Measurements from ENCODE around the gene TSPOAP1.

Gene TSPOAP1

DNA sequence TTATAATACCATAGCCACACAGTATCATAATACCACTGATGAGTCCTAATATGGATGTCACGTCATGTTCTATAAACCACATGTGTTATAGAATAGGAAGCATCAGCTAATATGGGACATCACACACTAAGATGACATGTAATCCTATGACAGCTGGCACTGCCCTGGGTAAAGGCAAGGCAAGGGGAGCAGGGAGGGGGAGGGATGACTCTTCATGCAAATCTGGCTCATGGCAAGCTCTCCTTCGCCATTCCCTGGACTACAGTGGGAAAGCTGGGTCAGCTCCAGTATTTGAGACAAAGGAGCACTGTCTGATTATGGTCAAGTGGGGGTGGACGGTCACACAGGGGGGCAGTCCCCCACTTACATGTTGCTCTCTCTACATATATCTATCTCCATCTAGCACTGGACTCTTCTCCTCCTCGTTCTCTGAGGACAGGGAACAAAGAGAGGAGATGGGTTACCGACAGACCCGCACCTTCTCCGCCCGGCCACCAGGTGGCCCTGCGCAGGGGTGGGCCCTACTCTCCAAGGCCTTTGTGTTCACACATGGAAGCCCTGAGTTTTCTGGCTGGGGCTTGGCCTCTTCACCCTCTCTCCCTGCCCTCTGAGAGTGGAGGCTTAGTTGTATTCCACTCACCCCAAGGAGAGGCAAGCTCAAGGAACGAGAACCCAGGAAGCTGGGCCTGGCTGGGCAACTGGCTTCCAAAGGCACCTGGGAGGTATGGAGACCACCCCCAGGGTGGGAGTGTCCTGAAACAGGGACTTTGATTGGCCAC, 24.4 kb downstream of the TSPOAP1 start:
- peak; percentile 28 for DNase-seq

DNA sequence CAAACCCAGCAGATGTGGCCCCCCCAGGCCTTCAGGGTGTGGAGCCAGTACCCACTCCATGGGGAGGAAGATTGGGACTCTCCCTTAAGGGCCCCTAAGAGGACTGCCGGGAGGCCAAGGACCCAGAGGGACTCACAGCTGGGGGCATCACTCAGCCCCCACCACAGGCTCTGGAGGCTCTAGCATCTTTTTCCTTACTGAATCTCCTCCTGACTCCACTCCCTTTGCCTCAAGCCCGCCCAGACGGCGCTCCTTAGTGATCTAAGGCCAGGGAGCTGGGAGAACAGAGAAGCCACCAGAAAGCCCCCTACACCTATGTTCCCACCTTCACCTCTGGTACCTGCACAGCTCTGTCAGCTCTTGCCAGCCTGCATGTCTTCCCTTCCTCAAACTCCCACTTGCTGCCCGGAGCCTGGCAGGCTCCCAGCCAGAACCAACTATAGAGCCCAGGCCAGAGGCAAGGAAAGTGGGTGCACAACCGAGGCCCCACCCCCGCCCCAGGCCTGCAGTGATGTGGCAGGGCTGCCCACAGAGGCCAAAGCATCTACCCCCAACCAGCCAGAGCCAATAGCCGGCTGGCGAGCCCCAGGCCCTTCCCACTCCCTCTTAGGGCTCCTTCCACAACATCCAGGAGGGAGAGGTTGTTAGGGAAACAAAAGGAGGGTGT, 25.5 kb downstream of the TSPOAP1 start:
- DNase-seq: no peak

DNA sequence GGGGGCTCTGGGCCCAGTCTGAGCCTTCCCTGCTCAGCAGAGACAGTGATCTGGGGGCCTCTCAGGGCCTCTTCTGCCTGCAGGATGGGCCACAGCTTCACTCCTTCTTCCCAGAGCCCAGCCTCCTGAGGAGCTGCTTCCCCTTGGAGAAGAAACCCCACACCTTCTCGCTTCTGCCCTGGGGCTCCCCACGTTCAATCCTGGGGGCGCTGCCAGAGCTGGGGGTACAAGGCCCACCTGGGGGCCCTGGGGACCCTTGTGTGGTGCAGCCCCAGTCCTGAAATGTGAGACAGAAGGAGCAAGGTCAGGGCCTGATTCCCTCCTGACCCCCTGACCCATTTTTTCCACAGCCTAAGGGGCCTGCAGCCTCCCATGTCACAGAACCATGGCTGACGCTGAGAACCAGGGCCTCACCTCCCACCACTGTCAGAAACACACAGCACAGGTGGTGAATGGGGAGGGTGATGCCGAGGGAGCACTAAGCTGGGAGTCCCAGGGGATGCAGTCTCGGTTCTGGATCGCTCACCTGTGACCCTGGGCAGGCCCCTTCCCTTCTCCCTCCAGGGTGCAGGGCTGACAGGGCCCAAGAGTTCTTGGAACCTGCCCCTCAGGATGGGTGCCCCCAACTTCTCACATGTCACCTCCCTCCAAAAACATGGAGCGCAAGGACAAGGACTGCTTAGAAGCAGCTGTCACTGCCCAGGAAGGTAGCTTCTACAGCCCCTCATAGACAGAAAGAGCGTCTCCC, 26.2 kb downstream of the TSPOAP1 start:
- DNase-seq: no peak

DNA sequence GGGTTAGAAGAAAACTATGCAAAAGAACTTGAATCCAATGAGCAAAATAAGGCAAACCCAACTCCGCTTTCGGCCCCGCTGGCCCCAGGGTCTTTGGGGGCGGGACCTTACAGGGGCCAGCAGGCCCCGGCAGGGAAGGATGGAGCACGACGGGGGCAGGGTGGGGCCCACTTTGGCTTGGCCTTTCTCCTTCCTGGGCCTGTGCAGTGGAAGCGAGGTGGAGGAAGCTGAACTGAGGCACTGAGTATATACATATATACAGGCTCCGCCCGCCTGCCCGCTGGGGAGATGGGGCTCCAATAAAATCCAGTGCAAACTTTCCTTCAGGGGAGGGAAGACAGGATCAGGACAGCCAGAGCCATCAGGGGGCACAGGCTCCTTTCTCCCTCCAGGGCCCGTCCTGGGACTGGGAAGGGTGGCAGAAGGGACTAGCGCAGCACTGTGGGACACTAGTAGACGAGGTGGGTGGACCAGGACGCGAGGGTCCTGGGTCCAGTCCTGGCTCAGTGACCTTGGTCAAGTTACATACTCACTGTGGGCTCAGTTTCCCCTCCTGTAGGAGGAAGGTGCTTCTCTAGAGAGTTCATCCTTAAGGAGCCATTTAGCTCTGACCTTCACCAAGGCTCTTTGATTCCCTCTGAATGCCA, 27.0 kb downstream of the TSPOAP1 start:
- no peak for DNase-seq

DNA sequence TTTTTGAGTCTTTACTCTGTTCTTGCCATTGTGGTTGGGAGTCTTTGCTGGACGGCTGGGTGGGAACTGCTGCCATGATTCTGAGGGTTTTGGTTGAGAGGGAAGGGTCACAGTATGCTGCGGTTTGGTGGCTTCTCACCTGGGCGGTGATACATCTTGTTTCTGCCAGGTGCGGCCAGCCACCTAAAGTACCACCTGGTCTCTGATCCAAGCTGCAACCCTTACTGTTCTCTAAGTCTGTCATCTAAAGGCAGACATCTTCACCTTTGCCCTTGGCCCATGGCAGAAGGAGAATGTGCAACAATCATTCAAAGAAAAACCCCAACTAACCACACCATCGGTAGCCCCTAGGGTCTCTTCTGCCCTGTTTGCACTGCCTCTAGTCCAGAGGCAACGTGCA, 28.3 kb downstream of the TSPOAP1 start:
- no peak for DNase-seq

DNA sequence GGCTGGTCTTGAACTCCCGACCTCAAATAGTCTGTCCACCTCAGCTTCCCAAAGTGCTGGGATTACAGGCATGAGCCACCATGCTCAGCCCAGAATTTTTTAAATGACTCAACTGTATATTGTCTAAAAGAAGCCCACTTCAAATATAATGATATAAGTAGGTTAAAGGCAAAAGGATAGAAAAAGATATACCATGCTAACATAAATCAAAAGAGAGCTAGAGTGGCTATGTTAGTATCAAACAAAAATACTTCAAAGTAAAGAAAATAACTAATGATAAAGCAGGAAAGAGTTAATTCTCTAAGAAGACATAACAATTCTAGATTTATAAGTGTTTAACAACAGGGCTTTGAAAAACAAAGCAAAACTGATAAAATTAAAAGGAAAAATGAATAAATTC, 34.6 kb downstream of the TSPOAP1 start:
- DNase-seq: no peak

DNA sequence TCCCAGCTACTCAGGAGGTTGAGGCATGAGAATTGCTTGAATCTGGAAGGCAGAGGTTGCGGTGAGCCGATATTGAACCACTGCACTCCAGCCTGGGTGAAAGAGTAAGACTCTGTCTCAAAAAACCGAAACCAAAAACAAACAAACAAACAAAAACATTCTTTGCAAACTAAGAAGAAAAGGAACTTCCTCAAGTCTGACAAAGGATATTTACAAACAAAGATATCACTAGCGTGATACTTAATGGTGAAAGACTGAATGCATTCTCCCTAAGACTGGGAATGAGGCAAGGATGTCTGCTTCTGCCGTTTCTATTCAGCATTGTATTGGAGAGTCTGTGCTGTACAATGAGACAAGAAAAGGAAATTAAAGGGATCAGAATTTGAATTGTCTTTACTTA, 37.3 kb downstream of the TSPOAP1 start:
- DNase-seq: no peak

DNA sequence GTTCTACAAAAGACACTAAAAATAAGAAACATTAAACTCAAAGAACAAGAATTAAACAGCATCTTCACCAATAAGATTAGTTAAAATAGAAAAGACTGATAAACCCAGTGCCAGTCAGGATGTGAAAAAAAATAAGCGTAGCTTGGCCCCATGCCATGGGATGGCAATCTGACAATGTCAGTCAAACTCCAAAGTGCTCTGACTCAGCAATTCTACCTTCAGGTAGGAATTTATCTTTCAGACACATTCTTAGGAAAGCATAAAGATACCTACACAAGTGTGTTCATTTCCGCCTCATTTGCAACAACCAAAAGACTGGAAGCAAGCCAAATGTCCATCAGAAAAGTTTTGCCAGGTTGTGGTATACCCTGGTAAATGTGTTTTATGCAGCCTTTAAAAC, 38.7 kb downstream of the TSPOAP1 start:
- DNase-seq: no peak

DNA sequence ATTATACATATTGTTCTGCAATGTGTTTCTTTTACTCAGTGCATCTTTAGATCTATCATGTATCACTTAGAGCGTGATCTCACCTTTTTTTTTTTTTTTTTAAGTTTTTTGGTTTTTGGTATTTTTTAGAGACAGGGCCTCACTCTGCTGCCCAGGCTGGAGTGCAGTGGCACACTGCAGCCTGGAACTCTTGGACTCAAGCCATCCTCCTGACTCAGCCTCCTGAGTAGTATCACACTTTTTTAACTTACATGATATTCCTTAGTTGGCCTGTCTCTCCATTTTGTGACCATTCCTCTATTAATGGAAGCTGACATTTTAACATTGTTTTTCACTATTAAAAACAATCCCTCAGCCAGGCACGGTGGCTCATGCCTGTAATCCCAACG, 43.2 kb downstream of the TSPOAP1 start:
- no peak for DNase-seq

DNA sequence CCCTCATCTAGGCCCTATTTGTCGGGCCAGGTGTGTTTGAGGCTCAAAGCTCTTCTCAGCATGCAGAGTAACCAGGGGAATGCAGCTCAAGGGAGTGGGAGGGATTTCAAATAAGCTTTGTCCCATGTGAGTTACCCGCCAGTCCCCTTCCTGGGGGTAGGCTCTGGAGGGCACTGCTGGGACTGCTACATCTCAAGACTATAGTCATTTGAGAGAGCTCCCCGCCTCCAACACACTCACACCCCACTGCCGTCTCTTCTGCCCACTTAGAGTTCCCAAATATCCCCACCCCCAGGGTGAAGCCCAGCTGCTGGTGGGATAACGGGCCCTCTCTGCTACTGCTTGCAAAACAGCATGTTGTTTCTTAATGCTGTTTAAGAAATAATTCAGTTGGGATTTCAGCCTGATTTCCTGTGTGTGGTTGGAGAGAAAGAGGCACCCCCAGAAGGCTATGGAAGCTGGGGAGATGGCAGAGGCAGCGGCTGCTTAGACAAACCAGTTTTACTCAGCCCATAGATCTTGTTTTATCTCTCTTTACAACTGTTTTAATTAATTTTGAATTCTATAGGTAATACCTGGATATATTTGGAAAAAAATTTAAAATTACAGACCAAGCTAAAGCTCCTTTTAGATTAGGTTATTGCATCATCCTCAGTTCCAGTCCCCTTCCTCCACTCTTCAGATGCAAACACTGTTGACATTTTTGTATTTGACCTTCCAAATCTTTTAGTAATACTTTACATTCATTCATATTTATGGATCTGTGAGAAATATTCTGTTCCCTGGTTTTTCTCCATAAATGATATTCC, 43.8 kb downstream of the TSPOAP1 start:
- no peak for DNase-seq

DNA sequence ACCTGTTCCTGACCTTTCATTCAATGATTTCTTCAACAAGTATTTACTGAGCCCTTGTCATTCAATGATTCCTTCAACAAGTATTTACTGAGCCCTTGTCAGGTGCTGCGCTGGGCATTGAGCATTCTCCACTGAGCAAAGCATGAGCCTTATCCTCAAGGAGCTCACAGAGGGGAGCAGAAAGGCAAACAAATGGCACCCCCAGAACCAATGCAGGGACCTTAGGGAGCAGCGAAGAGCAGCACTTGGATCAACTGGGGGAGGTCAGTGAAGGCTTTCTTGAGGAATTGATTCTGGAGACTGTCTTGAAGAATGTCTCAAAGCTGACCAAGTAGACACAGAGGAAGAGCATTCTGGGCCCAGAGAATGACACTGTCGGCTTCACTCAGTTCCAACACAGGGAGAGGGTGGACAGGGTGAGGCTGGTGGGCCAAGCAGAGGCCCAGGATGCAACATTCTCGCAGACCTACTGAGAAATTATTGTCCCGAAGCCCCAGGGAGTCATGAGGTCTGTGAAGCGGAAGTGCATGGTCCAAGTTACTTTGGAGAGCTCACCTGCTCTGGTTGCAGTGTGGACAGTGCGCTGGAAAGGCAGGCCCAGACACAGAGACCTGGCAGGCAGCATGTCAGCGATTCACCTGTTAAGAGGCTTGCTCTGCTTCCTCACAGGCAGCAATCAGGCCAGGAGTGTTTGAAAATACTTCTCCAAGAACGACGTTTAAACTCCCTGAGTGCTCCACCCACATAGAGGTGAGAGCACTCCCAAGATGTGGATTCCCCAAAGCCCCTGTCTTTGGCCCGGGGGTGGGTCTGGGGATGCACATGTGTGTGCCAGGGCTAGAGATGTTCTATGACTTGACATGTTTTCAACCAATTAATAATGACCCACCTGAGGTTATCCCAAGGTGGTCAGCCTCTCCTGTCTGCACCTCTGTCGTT, 44.7 kb downstream of the TSPOAP1 start:
- DNase-seq: no peak

DNA sequence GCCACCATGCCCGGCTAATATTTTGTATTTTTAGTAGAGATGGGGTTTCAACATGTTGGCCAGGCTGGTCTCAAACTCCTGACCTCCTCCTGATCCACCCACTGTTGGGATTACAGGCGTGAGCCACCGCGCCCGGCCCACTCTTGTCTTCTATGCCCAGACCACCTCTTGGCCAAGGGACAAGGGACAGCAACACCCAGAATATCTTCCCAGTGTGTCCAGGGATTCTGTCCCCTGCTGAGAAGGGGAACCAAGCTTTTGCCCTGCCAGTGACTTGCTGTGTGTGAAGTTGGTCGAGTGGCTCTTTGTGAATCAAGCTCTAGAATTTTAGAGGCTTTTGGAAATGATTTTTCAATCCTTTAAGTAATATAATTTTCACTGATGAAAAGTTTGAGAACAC, 46.2 kb downstream of the TSPOAP1 start:
- no peak for DNase-seq

DNA sequence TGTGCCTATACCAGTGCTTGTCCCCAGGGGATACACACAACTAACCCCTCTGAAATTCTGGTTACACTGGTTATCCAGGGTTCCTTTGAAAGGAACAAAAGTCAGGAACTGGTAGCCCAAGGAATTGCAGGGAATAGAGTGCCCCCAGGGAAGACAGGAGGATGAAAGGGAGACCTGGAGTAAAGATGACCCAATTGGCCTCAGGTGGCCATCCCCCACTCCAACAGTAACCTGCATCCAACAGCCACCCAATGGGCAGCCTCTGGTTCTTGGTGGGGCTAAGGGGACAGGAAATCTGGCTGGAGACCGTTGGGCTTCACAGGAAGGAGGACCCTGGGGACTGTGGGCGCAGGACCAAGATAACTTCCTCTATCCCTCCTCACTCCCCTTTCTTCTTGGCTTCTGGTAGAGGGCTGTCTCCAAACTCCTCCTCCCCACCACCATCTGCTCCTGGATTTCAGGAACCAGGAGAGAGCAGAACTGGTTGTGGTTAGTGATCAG, 47.0 kb downstream of the TSPOAP1 start:
- DNase-seq: no peak

DNA sequence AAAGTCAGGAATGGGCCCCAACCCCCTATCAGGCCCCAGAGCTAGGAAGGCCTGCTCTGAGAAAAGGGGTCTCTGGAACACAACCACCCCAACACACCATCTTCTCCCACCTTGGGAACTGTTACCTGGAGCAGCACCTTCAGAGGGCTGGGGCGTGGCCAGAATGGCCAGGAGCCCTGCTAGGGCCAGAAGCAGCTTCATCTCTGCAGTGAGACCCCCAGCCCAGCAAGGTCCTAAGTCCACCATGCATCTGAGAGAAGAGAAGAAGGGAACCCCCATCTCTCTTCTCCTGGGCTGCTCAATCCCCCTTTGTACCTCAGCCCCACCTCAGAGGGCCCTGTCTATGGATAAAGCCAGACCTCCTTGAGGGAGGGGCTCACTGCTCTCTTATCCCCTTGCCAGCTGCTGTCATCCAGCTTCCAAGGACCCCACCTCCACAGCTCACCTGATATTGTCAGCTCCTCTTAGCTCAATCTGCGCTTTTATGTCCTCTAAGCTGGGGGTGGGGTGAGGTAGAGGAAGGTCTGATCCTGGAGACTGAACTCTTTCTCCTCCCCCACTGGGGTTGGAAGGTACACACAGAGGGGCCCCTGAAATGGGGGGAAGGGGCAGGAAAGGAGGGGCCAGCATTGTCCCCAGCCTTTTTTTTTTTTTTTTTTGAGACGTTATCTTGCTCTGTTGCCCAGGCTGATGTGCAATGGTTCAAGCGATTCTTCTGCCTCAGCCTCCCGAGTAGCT, 47.9 kb downstream of the TSPOAP1 start, which contains the start of gene MPO:
TSS of gene MPO (minus strand) at position 456 of the 738 bp plus-strand sequence. CDS start at position 279, 177 bp downstream.
- DNase-seq: no peak

DNA sequence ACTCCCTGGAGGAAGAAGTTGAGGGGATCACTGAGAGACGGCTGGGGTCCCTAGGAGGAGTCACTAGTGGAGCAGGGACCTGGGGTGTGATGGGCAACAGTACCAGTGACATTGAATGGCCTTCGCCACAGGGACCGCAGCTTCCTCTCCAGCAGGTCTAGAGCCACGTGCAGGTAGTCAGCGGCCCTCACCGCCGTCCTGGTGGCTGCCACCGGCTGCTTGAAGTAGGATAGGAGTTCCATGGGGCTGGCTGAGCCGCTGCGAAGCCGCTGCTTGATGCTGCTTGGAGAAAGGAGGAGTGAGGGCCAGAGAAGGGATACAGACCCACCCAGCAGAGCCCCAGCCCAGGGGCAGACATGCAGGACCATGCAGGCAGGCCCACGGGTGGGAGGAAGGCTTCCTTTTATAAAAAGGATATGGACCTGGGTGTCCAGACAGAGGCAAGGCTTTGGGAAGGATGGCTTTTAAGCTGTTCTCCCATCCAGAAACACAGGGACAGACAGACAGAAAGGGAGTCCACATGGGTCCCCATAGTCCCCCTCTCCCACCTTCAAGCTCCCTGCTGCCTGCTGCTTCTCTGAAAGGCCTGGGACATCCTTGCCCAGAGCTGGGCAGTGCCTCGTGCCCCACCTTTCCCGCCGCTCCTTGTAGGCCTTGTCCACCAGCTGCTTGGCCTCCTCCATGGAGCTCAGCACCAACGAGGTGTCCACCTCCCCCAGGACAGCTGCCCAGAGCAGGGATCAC, 48.7 kb downstream of the TSPOAP1 start:
- DNase-seq: no peak

DNA sequence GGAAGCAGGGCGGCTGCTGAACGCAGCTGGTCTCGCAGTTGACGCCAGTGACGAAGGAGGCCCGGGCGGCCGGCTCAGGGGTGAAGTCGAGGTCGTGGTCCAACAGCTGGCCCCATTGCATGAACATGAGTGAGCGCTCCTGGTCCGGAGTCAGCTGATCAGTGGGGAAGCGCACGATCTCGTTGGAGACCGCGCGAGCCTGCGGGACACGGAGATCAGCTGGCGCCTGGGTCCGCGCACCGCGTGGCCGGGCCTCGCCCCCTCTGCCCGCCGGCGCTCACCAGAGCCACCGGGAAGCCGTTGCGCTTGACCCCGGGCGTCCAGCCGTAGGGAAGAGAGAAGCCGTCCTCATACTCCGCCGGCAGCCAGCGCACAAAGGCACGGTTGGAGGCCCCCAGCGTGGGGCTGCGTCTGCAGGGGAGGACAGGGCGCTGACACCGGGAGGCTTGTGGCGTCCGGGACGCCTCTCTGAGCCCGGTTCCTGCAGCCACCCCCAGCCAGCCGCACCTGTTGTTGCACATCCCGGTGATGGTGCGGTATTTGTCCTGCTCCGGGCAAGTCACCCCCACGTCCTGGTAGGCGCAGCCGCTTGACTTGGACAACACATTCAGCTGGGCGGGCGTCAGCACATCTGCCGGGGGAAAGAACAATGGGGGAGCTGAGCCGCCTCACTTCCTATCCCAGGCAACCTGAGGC, 49.4 kb downstream of the TSPOAP1 start:
- peak; percentile 73 for DNase-seq

DNA sequence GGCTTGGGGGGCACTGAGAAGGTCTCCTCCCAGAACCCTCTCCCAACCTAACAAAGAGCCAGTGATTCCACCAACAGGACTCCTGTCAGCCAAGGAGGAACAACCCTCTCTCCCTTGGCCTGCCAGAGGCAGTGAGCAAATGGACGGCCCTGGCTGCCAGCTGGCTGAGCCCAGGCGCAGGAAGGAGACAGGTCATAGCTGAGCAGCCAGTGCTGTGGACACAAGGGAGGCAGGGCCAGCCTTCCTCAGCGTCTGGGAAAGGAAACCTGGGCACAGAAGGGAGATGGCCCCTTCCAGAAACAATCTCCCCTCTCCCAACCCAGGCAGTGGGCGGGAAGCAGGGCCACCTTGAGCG, 50.0 kb downstream of the TSPOAP1 start:
- DNase-seq: no peak

DNA sequence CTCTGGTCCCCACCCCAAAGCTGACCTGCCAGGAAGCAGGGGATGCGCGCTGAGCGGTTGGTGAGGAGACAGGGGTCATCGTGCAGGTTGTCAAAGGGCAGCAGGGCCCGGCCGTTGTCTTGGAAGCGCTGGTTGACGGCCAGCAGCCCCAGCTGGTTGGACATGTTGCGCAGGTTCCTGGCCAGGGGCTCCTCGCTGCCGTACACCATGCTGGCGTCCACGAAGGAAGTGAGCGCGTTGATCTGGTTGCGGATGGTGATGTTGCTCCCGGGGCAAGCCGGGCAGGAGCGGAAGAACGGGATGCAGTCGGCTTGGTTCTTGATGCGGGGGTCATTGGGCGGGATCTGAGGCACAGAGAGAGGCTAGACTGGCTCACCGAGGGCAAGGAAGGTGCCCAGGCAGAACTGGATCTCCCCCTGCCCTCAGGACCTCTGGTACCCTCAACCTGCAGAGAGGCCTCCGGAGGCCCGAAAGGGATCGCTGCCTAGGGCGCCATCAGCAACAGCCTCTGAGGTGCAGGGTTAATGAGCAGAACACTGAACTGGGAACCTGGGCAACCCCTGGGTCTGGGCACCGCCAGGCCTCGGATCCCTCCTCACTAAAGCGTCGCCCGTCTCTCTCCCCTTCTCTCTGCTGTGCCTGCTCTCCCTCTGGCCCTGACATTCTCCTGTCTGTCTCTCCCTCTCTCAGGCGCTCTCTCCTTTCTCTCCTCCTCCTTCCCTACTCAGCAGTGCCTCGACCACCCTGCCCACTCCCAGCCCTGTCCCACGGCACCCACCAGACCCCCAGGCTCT, 50.6 kb downstream of the TSPOAP1 start:
- DNase-seq: peak; percentile 9

Measured in right kidney (tissue), 1 donor.